Ammon's horn (tissue), 1 donor: ENCODE results near the gene FCGBP.
"Not testable (repeated sequence)": the region's sequence is repeated elsewhere in the genome, so short reads cannot be mapped to it uniquely, and the experiment has no call there.

Source experiments
- DNase-seq: peaks from one replicate; pipeline ENCODE4 v3.0.0-alpha.2; 2016; ENCODE audit warnings: low spot score

FCGBP gene

DNA sequence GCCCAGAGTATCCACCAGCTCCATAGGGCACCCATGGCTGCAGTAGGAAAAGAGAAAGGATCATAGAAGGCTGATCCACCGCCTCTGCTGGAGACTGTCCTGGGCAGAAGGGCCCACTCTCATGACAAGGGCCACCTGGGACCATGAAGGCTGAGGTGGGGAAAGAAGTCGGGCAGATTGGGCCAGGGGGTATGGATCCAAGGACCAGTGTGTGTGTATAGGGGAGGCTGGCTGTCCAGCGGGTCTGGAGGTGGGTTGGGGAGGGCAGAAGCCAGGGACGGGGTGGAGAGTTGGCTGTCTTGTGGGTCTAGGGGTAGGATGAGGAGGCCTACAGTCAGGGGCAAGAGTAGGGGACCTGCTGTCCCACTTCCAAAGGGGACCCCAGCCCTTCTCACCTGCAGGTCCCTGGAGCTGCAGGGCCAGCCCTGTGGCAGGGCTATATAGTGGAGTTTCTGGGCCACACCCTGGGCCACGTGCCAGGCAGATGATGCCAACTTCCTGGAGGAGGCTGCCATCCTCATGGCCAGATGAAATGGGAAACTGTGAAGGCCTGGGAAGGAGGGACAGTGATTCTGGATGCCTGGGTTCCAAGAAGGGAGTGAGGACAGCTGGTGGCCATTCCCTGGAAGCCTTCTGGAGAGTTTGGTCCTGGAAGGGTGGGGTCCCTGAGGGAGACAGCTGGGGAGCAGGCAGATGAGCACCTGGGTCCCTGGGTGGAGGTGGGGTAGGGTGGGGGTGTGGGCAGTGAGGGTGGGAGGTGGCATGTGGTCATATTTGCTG is at the start of gene FCGBP:
FCGBP (minus strand) TSS at position 51 of the 780 bp plus-strand sequence.
- no peak for DNase-seq

DNA sequence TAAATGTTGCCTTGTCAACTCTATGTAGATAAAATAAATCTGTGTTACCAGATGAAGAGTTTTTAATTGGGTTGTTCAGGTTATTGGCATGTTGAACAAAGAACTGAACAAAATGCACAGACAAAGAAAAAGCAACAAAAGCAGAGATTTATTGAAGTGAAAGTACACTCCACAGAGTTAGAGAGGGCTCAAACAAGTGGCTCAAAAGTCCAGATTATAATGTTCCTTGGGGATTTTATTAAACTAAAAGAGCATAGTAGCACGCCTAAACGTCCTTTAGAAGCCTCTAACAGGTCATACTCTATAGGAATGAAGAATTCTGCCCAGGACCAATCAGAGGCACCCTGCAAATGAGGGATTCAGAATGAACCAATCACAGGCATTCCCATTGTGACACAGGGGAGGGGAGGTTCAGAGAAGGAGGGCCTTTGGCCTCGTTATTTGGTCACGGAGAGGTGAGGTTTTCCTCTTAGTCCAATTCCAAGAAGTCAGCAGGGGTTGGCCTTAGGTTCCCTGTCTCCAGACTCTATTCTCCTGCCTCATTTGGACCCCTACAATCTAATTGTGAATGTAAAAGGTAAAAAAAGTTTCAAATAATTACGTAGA is 49.4 kb upstream of the FCGBP start:
- no peak for DNase-seq

DNA sequence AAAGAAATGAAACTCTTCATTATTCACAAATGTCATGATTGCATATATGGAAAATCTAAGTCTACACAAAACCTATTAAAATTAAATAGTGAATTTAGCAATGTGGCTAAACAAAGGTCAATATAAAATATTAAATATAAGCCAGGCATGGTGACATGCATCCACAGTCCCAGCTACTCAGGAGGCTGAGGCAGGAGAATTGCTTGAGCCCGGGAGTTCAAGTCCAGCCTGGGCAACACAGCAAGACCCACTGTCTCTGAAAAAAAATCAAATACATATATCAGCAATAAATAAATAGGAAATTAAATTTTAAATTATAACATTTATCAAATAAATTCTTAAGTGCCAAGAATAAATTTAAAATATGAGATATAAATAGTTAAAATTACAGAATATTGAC is 48.4 kb upstream of the FCGBP start:
- DNase-seq, result no peak

DNA sequence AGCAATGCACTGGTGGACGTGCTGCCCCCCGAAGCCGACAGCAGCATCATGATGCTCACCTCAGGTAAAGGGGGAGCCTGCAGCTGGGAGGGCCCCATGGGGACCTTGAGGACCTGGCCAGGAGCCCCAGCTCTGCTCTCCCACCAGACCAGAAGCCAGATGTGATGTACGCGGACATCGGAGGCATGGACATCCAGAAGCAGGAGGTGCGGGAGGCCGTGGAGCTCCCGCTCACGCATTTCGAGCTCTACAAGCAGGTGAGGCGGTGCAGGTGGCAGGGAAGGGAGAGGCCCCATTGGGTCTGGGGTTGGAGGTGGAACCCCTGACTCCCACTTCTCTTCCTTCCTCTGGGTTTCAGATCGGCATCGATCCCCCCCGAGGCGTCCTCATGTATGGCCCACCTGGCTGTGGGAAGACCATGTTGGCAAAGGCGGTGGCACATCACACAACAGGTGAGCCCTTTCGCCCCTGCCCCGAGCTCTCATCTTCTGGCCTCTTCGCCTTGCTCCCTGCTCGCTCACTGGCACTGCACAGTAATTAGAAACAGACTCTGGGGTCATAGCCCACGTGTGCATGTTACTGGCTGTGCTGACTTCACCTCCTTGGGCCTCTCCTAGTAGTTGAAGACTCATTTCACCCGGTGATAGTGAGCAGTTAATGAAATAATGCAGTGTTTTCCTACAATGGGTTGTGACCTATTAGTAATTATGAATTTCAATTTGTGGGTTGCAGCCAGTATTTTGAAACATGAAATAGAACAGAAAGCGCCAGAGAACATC is 40.1 kb upstream of the FCGBP start:
- no peak for DNase-seq

DNA sequence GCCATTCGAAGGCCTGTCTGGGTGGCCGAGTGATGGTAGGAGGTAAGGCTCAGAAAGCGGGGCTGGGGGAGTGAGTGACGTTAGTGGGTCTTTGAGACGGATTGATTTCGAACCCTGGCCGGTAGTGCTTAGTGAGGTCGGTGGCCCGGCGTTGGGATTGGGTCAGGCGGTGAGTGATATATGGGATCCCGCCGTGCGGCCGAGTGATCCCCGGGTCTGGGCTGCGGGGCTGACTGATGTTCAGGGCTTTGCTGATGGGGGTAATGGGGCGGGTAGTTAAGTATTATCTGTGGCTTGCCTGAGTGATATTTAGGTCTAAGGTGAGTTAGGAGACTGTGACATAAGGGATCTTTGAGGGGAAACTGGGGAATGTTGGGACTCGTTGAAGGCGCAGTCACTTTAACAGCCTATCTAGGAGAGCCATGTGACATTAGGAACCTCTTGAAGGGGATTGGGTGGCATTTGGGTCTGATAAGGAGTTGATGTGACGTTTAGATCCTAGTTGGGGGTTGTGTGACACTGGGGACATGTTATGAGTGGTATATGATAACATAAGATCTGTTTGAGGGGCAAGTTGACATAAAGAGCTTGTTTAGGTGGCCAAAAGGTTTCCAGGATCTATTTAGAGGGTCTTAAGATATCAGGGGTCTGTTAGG is 37.1 kb upstream of the FCGBP start:
- DNase-seq, result no peak

DNA sequence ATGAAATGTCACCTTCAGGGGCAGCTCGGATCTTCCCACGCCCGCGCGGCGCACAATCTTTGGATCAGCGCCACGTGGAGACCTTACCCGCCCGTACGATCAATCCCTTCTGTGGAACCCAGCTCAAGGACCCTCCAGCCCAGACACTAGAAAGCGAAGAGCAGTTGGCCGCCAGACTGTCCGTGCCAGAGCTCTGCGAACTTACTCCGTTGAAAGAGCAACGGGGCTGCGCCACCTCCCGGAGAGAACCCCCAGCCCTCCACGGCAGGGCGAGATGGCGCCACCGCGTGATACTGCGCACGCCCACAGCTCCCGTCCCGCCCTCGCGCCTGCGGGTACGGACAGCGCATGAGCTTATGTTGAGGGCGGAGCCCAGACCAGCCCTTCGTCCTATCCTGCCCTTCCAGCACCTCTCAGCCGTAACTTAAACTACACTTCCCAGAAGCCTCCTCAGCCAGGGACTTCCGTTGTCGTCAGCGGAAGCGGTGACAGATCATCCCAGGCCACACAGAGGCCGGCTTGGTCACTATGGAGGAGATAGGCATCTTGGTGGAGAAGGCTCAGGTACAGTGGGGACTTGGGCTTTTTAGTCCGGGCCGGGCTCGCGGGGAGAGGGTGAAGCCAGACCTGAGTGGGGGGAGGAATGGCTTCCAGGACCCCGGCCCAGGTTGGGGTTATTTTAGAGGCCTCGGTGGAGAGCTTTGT is 36.4 kb upstream of the FCGBP start, which contains the start of gene PSMC4:
PSMC4 (plus strand) TSS at position 491 of the 705 bp plus-strand sequence; CDS start at position 529, 38 bp downstream.
- peak; percentile 100 for DNase-seq

DNA sequence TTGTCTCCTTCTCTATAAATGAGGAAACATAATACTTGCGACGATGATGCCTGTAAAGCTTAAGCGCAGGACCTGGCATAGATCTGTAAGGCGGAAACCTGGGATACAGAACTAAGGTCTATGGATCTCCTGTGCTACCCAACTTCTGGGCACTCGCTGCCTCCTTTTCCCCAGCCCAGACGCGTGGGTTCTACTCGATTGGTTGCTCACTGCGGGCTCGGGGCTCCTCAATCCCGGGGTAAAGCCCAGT is 35.9 kb upstream of the FCGBP start:
- no peak for DNase-seq

DNA sequence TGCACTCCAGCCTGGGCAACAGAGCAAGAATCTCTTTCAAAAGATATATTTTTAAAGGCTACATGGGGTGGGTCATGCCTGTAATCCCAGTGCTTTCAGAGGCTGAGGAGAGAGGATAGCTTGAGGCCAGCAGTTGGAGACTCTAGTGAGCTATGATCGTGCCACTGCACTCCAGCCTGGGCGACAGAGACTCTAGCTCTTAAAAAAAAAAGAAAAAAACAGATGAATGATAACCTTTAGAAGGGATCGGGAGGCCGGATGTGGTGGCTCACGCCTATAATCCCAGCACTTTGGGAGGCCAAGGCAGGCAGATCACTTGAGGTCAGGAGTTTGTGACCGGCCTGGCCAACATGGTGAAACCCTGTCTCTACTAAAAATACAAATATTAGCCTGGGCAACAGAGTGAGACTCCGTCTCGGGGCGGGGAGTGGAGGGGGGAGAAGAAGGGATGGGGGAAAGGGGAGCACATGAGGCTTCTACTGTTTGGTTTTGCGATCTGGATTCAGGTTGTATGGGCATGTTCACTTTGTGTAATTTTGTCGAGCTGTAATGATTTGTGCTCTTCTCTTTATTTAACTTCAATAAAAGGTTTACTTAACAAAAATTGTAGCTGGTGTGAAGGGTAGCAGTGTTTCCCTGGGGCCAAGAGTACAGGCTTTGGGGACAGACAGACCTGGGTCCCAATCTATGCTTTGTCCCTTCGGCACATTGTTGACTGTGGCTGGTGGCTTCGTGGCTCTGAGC is 35.4 kb upstream of the FCGBP start:
- DNase-seq, result no peak

DNA sequence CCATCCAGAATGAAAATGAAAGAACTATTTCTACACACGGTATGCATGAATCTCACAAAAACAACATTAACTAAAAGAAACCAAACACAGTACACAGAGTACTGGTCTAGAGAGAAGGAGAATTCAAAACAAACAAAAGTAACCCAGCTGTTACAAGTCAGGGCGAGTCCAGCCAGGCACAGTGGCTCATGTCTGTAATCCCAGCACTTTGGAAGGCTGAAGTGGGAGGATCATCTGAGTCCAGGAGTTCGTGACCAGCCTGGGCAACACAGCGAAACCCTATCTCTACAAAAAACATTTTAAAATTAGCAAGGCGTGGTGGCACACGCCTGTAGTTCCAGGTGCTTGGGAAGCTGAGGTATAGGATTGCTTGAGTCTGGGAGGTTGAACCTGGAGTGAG is 34.8 kb upstream of the FCGBP start:
- no peak for DNase-seq

DNA sequence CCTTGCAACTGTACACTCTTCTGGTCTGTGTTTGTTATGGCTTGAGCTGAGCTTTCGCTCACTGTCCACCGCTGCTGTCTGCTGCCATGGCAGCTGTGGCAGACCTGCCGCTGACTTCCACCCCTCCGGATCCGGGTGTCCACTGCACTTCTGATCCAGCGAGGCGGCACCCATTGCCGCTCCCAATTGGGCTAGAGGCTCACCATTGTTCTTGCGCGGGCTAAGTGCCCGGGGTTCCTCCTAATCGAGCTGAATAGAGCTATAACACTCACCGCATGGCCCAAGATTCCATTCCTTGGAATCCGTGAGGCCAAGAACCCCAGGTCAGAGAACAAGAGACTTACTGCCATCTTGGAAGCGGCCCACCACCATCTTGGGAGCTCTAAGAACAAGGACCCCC is 34.4 kb upstream of the FCGBP start:
- no peak for DNase-seq

DNA sequence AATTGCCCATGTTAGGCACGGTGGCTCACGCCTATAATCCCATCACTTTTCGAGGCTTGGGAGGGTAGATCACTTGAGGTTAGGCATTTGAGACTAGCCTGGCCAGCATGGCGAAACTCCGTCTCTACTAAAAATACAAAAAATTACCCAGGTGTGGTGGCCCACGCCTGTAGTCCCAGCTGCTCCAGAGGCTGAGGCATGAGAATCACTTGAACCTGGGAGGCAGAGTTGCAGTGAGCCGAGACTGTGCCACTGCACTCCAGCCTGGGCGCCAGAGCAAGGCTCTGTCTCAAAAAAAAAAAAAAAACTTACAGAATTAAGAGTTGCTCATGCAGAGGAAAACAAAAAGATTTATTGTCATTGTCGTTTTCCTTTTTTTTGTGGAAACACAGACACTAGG is 33.1 kb upstream of the FCGBP start:
- no peak for DNase-seq

DNA sequence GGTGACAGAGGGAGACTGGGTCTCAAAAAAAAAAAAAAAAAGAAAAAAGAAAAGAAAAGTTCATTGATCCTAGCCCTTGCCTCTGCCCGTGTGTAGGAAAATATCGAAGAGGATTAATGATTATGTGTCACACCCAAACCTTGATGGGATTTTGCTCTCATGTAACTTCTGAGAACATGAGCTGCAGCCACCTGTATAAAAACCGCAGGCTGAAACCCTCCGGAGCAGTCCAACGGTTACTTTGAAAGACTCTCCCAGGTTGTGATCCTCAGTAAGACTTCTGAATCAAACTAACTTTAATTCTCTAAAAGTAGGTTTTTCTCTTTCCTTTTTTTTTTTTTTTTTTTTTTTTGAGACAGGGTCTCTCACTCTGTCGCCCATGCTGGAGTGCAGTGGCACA is 32.2 kb upstream of the FCGBP start:
- DNase-seq, result no peak

DNA sequence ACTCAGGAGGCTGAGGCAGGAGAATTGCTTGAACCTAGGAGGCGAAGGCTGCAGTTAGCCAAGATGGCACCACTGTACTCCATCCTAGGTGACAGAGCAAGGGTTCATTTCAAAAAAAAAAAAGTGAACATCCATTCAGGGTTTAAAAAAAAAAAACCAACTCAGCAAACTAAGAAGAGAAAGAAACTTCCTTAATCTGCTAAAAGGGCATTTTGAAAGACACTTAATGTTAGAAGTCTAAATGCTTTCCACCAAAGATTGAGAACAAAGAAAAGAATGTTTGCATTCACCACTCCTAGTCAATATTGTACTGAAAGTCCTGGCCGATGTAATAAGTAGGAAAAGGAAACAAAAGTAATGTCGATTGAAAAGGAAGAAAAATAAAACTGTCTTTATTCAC is 29.5 kb upstream of the FCGBP start:
- DNase-seq, result no peak

DNA sequence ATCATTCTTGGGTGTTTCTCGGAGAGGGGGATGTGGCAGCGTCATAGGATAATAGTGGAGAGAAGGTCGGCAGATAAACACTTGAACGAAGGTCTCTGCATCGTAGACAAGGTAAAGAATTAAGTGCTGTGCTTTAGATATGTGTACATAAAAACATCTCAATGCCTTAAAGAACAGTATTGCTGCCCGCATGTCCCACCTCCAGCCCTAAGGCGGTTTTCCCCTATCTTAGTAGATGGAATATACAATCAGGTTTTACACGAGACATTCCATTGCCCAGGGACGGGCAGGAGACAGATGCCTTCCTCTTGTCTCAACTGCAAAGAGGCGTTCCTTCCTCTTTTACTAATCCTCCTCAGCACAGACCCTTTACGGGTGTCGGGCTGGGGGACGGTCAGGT is 25.0 kb upstream of the FCGBP start:
- DNase-seq, result not testable (repeated sequence)

DNA sequence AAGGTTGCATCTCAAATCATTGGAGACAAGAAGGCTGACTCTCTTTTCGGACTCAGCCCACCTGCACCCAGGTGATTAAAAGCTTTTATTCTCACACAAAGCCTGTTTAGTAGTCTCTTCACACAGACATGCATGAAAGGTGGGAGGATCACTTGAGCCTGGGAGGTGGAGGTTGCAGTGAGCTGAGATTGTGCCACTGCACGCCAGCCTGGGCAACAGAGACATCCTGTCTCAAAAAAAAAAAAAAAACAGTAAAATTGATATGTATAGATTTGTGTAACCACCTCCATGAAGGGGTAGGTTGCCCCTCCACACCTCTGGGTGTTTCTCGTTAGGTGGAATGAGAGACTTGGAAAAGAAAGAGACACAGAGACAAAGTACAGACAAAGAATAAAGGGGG is 24.5 kb upstream of the FCGBP start:
- not testable (repeated sequence) for DNase-seq

DNA sequence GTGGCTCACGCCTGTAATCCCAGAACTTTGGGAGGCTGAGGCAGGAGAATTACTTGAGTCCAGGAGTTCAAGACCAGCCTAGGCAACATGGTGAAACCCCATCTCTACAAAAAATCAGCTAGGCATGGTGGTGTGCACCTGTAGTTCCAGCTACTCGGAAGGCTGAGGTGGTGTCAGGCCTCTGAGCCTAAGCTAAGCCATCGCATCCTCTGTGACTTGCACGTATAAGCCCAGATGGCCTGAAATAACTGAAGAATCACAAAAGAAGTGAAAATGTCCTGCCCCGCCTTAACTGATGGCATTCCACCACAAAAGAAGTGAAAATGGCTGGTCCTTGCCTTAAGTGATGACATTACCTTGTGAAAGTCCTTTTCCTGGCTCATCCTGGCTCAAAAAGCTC is 23.5 kb upstream of the FCGBP start:
- not testable (repeated sequence) for DNase-seq

DNA sequence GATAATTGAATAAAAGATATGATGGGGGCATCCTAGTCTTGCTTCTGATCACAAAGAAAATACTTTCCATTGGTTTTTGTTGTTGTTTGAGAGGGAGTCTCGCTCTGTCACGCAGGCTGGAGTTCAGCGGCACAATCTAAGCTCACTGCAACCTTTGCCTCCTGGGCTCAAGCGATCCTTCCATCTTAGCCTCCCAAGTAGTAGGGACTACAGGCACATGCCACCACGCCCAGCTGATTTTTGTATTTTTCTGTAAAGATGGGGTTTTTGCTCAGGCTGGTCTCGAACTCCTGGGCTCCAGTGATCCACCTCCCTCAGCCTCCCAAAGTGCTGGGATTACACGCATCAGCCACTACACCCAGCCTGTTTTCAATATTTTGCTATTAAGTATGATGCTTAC is 19.5 kb upstream of the FCGBP start:
- DNase-seq, result no peak

DNA sequence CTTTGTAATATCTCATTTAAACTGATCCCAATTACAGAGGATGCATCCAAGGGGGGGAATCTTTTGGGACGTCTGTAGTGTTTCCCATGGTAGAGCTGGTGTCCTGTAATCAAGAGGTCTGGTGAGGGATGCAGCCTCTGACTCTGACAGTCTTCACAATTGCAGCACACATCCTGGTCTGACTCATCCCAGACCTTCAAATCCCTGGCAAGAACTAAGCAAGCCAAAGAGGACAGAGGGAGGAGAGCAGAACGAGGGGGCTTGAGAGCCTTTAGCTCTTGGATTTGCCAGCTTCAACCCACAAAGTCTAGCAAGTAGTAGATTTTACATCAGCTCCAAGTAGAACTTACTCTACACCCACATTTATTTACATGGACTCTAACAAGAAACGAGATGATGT is 17.3 kb upstream of the FCGBP start:
- DNase-seq, result no peak

DNA sequence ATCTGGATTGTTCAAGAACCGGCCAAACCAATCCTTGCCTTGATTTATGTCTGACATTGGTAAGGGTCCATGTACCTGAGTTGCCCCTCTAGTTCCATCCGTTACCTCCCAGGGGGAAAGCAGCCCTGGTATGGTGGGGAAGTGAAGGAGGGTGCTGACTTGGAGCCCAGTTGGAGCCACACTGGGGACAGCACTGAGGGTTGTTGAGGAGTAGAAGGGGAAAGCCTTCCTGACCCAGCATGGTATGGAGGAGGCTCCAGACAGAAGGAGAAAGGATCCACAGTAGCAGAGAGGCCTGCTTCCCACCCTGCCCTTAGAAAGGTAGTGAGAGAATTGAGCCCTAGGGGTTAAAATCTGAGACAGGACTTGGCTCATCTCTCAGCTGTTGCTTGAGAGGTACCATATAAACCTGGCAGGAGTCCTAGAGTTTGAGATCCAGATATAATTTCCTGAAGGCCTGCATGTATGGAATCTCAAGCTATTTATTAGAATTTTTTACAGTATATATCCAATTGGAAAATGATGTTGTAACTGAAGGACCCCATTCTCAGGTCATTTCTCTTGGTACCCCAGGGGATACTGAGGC is 16.7 kb upstream of the FCGBP start:
- no peak for DNase-seq

DNA sequence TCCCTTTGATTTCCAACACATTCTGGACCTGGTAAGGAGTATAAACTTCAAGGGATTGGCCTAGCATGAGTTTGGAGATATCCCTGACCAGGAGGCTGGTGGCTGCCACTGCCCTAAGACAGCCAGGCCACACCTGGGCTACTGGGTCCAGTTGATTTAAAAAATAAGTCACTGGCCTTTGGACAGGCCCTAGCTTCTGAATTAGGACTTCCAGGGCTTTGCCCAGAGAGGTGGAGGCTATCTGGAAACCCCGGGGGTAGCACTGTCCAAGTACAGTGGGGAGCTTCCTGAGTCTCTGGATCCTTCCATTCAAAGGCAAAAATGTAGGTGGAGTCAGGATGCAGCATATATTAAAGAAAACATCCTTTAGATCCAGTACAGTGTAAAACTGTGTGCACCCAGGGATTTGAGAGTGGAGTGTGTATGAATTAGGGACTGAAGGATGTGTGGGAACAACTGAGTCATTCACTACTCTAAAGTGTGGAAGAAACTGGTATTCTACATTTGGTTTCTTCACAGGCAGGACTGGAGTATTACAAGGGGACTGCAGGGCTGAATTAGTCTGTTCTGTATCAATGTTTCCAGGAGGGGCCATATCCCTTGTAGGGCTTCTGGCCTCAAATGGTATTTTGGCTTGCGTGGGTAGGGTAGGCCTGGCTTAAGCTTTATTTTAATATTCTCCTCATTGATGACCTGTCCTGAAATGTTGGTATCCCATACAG is 14.8 kb upstream of the FCGBP start:
- no peak for DNase-seq
